Measurements from ENCODE around the gene ABCC9.

ABCC9 gene

DNA sequence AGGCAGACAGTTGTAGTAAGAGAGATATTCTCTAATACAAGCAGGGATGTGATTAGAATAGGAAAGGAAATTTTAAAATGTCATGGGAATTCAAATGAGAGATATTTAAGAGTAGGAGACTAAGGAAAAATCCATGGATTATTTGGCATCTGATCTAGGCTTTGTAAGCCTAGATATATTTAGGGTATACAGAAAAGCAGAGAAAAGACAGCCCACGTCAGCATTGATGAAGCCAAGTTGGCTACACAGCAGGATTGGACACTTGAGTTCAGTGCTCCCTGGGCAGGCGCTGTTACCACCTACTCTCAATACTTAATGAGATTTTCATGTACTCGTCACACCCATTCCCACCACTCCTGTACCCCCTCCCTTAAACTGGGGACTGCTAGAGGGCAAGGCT lies 165.1 kb downstream of the ABCC9 start:
- no peak for DNase-seq (ENCODE audit: extremely low read depth in 1 of 2, low read depth in 1 of 2)

DNA sequence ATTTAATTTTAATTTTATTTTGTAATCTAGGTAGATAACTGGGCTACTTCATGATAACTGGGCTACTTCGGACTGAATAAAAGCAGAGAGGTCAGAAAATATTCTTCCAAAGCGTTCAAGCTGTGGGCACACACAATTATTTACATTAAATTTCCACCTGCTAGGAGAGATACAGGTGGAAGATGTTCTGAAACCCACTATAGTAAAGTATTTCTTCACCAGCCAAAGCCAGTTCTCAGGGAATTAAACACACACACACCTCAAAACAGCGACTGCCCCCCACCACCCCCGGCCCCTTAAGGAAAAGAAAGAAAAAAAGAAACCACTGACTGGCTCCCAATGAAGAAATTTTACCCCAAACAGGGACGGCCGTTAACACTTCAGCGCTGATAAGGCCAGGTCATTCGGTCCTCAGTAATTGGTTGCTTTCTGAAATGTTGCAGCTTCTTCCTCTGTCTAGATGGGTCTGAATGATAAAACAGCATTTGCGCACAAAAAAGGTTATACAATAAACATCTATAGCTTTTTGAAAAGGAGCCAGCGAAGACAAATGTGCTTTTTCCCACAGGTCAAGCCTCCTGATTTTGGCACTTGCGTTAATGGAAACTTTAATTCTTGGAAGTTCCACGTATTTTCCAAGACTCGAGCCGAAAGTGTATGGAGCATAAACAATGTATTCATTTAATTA lies 165.9 kb downstream of the ABCC9 start:
- DNase-seq (ENCODE audit: extremely low read depth in 1 of 2, low read depth in 1 of 2) = no peak

DNA sequence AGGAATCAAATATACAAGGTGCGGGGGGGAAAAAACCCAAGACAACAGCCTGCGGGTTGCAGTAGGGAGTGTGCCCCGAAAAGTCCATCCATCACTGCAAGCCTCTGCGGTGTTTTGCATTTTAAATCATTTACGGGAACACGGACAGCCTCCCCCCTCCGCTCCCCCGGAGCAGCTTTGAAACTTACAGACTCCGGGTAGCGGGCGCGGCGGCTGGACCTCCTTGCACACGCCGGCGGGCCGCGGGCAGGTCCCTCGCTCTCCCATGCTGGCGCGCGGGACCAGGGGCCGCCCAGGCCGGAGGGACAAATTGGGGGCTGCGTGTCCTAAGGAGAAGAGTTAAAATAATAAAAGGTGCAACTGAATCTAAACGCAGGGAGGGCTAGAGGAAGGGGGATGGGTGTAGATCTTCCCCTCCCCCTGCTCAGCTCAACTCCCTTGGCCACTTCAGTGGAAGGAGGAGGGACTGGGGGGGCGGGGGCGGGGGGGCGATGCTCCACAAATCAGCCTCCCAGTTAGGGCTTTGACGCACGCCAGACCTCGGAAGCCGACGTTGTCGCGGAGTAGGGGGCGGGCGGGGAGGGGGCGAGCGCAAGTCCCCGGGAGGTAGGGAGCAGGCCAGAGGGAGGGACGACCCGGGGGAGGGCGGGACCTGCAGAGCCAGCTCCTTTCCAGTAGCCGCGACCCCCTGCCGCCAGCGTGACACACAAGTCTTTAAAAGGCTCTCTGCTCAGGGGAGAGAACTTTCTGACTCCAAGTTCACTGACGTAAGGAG lies 166.7 kb downstream of the ABCC9 start, which contains the start of gene KCNJ8:
Gene KCNJ8 (minus strand): TSS at position 349 of the 775 bp plus-strand sequence. CDS start 1,090 bp downstream, outside the sequence.
- no peak for DNase-seq (ENCODE audit: extremely low read depth in 1 of 2, low read depth in 1 of 2)

DNA sequence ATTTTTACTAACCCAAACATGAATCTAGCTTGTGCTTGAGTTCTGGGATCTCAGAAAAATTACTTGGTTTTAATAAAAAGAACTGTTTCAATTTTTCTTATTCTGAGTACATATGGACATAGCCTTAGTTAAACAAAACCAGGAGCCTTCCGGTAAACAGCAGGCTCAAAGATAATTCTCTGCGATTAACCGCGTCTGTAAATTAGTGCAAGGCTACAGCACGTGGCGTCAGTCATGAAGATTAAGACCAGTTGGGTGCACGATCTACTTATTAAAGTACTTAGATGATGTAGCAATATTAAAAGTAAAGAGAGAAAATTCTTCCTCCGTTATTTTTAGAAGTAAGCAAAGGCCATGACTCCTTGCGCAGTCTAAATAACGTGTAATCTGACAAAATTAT lies 167.4 kb downstream of the ABCC9 start:
- DNase-seq (ENCODE audit: extremely low read depth in 1 of 2, low read depth in 1 of 2) = no peak

DNA sequence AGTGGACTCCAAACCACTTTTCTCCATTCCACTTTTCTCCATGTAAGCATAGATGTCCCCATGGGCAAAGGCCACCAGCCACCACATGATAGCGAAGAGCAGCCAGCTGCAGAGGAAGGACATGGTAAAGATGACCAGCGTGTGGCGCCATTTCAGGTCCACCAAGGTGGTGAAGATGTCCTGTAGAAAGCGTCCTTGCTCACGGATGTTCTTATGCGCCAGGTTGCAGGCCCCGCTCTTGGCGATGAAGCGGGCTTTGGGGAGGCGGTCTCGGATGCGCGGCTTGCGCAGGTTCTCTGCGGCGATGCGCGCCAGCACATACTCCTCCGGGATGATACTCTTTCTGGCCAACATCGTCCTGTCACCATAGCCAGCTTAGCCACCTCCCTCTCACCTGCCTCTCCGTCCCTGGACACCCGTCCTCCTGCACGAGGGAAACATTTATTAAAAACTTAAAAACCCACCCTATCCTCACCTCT lies 167.9 kb downstream of the ABCC9 start:
- DNase-seq (ENCODE audit: extremely low read depth in 1 of 2, low read depth in 1 of 2) = no peak

DNA sequence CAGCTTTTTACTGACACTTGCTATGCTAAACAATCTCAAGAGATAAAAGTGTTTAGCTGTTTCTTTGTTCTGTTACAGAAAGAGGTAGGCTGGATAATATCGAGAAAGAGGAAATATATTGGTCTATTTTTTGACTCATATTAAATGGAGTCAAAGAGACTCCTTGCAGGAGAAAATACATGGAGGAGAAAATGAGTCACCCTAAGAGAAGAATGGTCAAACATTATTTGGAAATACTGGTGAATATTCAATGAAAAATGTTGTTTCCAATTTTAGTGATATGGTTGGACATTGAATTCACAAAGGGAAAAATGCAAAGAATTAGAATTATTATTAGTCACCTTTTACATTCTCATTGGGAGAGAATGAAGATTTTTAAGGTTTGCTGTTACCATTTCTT lies 169.9 kb downstream of the ABCC9 start:
- no peak for DNase-seq (ENCODE audit: extremely low read depth in 1 of 2, low read depth in 1 of 2)

DNA sequence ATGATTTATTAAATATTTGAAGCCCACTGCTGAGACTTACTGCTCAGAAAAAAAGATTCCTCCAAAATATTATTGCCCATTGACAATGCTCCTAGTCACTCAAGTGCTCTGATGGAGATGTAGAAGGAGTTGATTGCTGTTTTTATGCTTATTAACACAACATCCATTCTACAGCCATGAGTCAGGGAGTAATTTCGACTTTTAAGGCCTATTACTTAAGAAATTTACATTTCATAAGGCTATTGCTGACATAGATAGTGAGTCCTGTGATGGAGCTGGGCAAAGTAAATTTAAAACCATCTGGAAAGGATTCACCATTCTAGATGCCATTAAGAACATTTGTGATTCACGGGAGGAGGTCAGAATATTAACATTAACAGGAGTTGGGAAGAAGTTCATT lies 171.9 kb downstream of the ABCC9 start:
- DNase-seq (ENCODE audit: extremely low read depth in 1 of 2, low read depth in 1 of 2) = no peak

DNA sequence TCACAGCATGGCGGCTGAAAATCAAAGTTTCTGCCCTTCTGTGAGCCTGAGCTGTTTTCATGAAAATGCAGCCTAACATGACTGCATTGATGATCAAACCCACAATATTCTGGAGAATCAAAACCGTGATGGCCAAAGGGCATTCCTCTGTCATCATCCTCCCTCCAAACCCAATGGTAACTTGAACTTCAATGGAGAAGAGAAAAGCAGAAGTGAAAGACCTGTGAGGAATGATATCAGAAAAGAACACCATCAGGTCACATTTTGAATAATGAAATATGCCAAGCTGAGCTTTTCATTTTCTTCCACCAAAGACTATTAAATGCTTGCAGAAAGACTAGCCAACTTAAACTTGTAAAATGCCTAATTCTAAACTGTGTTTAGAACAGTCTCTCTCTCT lies 174.8 kb downstream of the ABCC9 start:
- no peak for DNase-seq (ENCODE audit: extremely low read depth in 1 of 2, low read depth in 1 of 2)

DNA sequence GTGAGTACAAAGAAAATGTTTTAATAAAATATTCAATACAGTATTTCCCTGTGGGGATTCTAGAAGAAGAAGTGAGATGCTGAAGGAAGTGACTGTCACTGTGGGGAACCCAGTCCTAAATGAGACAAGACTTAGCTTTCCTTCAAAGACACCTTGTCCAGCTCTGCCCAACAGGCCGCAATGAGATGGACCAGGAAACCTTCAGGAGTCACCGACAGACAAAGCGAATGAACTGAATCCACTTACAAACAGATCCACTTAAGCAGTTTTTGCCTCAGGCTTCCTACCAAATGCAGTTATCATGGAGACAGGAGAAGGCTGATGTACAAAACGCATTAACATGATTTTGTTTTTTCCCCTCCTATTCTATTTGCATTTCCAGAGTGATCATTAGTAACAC lies 176.3 kb downstream of the ABCC9 start:
- no peak for DNase-seq (ENCODE audit: extremely low read depth in 1 of 2, low read depth in 1 of 2)

DNA sequence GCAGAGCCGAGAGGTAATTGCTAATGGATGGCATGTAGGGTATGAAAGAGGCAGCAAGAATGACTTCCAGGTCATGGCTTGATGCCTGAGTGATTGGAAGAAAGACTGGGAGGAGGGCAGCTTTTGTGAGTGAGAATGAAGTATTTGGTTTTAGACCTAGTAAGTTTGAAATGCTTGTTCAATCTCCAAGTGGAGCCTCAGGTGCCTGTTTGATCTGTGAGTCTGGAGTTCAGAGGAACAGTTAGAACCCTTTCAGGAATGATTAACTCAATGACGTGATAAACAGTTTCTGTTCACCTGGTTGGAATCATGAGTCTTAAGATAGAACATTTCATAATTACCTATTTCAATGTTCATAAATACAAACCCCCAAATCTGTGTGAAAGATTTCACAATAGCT lies 177.2 kb downstream of the ABCC9 start:
- no peak for DNase-seq (ENCODE audit: extremely low read depth in 1 of 2, low read depth in 1 of 2)

DNA sequence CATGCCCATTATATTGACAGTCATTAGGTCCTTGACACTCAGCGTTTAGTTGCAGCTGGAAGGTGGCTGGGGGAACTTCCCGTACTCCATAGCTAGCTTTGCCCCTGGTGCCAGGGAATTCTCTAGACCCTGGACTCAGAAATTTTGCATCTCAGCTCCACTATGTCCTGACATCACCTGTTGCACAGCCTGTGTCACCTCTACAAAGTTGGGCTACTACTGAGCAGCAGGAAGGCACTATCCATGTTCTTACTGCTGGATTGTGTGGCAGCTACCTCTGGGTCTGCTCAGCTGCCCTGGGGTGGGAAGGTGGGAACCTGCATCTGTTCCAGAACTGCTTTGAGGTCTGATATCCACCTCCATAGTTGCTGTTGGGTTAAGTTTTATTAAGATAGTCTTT lies 177.7 kb downstream of the ABCC9 start:
- no peak for DNase-seq (ENCODE audit: extremely low read depth in 1 of 2, low read depth in 1 of 2)

DNA sequence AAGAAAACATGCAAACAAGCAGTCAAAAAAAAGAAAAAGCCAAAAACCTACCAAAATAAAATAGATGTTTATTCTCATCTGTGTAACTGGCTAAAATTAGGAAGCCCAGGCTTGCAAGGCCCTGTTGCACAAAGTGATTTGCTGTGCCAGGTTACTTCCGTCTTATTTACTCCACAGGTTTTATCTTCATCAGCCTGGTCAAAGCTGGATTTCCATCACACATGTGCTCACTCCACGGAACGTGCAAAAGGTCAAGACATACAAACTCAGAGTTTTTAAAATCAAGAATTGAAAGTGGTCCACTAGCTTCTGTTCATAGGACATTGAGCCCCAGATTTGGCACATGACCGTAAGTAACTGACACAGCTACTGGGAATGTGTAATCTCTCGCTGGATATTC lies 181.5 kb downstream of the ABCC9 start:
- no peak for DNase-seq (ENCODE audit: extremely low read depth in 1 of 2, low read depth in 1 of 2)

DNA sequence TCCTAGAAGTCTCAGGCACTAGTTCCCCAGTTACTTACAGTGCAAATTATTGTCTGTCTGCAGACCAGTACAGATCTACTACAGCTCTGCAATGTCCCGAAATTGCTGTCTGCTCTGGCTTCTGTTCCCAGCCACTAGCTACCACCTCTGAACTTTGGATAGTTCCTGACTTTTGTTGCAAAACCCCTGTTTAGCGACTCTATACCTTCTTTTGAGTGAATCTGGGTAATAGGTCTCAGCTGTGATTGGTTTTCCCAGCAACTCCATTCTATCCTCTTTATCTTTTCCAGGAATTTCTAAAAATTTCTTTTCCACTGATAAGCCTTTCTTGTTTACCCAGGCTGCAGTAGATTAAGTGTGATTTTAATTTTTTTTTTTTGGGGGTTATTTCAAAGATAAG lies 183.5 kb downstream of the ABCC9 start:
- DNase-seq (ENCODE audit: extremely low read depth in 1 of 2, low read depth in 1 of 2) = no peak

DNA sequence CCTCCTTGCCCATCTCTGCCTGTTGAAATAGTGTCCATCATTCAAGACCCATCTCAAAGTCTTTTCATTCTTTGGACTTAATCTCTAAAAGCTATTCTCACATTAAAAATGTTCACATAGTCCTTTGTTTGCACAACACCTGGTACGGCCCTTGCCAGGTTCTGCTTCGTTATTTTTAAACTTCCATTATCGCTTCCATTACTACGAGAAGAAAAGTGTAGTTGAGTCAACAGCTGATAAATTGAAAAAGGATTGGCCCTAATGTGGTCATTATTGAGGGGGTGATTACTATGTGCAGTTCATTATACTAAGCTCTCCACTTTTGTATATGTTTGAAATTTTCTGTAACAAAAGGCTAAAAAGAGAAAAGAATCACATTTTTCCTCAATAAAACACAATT lies 184.5 kb downstream of the ABCC9 start:
- no peak for DNase-seq (ENCODE audit: extremely low read depth in 1 of 2, low read depth in 1 of 2)

DNA sequence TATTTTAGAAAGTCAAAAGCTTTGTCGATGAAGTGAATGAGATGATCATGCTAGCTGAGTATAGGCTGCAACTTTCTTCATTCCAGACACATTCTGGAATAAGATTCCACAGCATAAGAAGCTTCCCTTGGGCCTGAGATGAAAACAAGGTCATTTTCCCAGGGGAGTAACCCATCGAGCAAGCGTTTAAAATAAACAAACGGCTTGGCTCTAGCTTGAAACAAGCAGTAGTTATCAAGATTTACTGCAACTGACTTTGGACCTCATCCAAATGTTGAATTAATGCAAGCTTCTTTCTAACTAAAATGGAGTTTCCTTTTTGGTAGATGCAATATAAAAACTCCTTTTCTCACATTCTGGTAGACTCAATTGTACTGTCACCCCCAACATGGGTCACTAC lies 189.7 kb downstream of the ABCC9 start:
- no peak for DNase-seq (ENCODE audit: extremely low read depth in 1 of 2, low read depth in 1 of 2)

All from stimulated activated CD8-positive, alpha-beta memory T cell treated with anti-CD3 and anti-CD28 coated beads, Interleukin-7, amount 100 ng/mL, for 48 hours (primary cell).